ENCODE data around the gene ANGPTL5. TPM values are rescaled to one million over a fixed set of nuclear protein-coding genes. Genes with fewer than 3 reads are reported as not detected.
"Not testable (repeated sequence)": the region's sequence is repeated elsewhere in the genome, so short reads cannot be mapped to it uniquely, and the experiment has no call there.

Gene ANGPTL5
- total RNA-seq, 4 donors from 2014 or later: 0.24 TPM; not detected in 3

DNA sequence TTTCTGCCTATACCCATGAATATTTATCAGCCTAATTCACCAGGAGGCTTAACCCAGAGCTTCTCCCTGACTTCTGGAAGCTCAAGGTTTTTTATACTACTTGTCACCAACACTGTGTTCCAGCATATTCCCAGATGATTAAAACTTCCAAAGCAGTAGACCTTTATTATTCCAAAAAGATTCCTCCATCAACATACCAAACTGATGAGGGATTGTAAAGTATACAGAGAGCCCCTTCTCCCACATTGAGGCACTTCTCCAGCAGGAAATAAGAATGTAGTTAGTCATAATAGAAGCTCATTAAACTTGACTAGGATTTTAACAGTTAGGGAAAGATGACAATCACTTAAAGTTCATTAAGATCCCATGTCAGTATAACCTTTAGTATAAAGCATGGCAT lies 53.0 kb downstream of the ANGPTL5 start:
- Histone ChIP-seq H3K4me1 (no peaks in the 10 kb centered on the region), H3K9me3 (no peaks in the 10 kb centered on the region), H3K27me3 (no peaks in the 10 kb centered on the region), H3K4me3 (no peak overlapping the region), H3K36me3 (no peaks in the 10 kb centered on the region), H3K27ac (peak overlapping the region in 1 of 2 donors; percentile 63)
- intact Hi-C loops (cut with DNase I; ENCODE audit: low total_unique reads): loop anchor here (10.0 kb wide), 1 partner anchor 141 kb away; no protein-coding TSS in a partner anchor
- no peak for DNase-seq
- TF ChIP-seq POLR2A (IDR thresholded peaks at IDR 0.05): no peak
- TF ChIP-seq CTCF (IDR thresholded peaks at IDR 0.05): no peak

- Histone ChIP-seq H3K9me3 (no peaks in the 10 kb centered on the region), H3K27me3 (no peaks in the 10 kb centered on the region), H3K4me3 (no peak overlapping the region), H3K36me3 (no peaks in the 10 kb centered on the region), H3K27ac (peak overlapping the region in 1 of 2 donors; percentile 63), H3K4me1 (no peaks in the 10 kb centered on the region)
- TF ChIP-seq CTCF (IDR thresholded peaks at IDR 0.05) (peak in 2 of 4 experiments; percentile 7 to 16), POLR2A (IDR thresholded peaks at IDR 0.05) (no peak)
- intact Hi-C loops (cut with DNase I; ENCODE audit: low total_unique reads): loop anchor here (10.0 kb wide), 1 partner anchor 142 kb away; no protein-coding TSS in a partner anchor
- peak in 1 of 2 donors; percentile 17 for DNase-seq
Observed at GRCh38 chr11:101862391-101863233, 53.7 kb downstream of the ANGPTL5 start.

DNA sequence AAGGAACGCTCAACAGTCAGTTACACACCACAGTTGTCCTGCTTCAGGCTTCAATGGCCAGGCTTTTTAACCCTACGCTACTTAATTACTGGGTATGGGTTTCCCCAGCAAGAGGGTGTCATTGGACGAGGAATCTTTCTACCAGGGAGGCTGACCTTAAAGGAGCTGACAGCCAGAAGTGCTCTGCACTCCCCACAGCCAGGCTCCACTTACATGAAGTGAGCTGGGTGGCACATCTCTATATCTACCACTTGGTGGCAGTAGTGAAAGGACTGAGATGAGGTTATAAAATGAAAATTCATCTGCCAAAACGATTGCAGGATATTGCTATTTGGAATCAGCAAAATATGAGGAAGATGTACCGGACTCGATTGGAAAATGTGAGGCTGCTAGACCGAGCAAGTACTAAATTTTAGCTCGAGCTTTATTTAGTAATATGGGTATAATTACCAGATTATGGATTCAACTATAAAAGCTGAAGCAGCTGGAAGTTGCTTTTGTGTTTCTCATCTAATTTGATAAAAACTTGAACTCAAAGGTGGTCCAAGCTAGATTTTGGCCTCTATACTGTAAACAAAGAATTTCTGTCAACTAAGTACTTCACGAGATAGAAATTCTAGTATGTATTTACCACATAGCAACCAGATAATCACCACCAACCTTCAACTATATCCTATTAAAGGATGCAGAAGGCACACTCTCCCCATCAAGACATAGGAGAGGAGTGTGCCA lies 55.5 kb downstream of the ANGPTL5 start:
- Histone ChIP-seq H3K36me3 (no peaks in the 10 kb centered on the region), H3K9me3 (no peaks in the 10 kb centered on the region), H3K27ac (no peak overlapping the region), H3K27me3 (no peaks in the 10 kb centered on the region), H3K4me1 (no peaks in the 10 kb centered on the region), H3K4me3 (no peak overlapping the region)
- intact Hi-C loops (cut with DNase I; ENCODE audit: low total_unique reads): loop anchor here (10.0 kb wide), 1 partner anchor 144 kb away; no protein-coding TSS in a partner anchor
- peak; percentile 22 to 28 for DNase-seq
- peak; percentile 64 to 79 (median 67) for TF ChIP-seq CTCF (IDR thresholded peaks at IDR 0.05)
- TF ChIP-seq POLR2A (IDR thresholded peaks at IDR 0.05): no peak

DNA sequence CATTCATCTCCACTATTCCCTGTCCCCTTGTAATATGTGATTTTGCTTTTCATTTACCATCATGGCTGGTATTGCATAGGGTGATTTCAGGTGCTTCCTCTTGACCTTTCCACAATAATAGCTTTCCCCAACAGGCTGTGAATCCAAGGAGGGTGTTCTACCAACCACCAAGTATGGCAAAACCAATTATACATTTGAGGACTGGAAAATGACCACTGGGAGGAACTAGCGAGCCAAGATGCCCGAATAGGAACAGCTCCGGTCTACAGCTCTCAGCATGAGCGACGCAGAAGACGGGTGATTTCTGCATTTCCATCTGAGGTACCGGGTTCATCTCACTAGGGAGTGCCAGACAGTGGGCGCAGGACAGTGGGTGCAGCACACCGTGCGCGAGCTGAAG lies 64.1 kb downstream of the ANGPTL5 start:
- H3K9me3 ChIP-seq; intact Hi-C loops (cut with DNase I; ENCODE audit: low total_unique reads); H3K4me3 ChIP-seq; H3K4me1 ChIP-seq; H3K27me3 ChIP-seq; H3K36me3 ChIP-seq; H3K27ac ChIP-seq; DNase-seq: not testable (repeated sequence)

DNA sequence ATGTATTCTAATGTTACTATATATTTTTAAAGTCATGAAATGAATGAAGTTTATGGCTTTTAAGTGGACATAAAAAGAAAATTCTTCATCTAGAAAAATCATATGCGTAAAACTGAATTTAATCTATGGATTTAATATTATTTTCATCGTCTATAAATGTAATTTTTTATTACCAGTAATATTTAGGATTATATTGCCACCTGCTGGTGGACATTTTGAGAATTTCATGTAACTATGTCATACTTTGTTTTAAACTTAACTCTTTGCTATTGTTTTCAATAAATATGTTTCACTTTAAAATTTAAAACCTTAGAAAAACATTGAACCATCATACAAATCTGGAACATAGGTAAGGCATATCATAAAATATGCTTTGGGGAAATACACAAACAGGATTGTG lies 68.1 kb downstream of the ANGPTL5 start:
- no peak for DNase-seq
- Histone ChIP-seq H3K4me1 (no peaks in the 10 kb centered on the region), H3K36me3 (no peaks in the 10 kb centered on the region), H3K27me3 (no peaks in the 10 kb centered on the region), H3K27ac (no peak overlapping the region), H3K4me3 (no peak overlapping the region), H3K9me3 (no peaks in the 10 kb centered on the region)
- TF ChIP-seq CTCF (IDR thresholded peaks at IDR 0.05) (peak; percentile 24 to 65 (median 34)), POLR2A (IDR thresholded peaks at IDR 0.05) (no peak)
- intact Hi-C loops (cut with DNase I; ENCODE audit: low total_unique reads): no loop called here

Measured in uterus (tissue), 4 donors.